ENCODE data around the gene ZNF91. TPM values are rescaled to one million over a fixed set of nuclear protein-coding genes. Genes with fewer than 3 reads are reported as not detected.
"Not testable (repeated sequence)": the region's sequence is repeated elsewhere in the genome, so short reads cannot be mapped to it uniquely, and the experiment has no call there.

The ZNF91 gene
- total and polyA plus RNA-seq, 4 donors = 2.9 to 25.9 (median 14.2) TPM

DNA sequence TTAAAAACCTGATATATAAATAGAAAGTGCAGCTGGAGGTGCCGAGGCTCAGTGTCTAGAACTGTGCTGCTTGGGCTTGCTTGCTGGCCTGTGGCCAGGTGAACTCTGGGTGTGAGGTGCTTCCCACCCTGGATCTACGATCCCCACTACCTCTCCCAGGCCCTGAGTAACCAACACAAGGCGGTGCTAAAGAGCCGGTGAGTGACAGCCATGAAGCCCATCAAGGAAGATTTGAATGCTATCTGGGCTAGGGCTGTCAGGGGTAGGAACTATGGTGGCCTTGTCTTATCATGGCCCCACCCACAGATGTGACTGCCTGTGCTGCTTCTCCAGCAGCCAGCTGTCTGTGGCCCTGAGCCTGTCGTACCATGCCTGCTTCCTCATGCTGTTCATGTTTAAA, 25.6 kb upstream of the ZNF91 start:
- no peaks in the 10 kb centered on the region for H3K27me3 ChIP-seq (ENCODE audit: control insufficient read depth in 4 of 4, insufficient read depth in 4 of 4, low read length in 3 of 4)
- TF ChIP-seq, protein P1, sequence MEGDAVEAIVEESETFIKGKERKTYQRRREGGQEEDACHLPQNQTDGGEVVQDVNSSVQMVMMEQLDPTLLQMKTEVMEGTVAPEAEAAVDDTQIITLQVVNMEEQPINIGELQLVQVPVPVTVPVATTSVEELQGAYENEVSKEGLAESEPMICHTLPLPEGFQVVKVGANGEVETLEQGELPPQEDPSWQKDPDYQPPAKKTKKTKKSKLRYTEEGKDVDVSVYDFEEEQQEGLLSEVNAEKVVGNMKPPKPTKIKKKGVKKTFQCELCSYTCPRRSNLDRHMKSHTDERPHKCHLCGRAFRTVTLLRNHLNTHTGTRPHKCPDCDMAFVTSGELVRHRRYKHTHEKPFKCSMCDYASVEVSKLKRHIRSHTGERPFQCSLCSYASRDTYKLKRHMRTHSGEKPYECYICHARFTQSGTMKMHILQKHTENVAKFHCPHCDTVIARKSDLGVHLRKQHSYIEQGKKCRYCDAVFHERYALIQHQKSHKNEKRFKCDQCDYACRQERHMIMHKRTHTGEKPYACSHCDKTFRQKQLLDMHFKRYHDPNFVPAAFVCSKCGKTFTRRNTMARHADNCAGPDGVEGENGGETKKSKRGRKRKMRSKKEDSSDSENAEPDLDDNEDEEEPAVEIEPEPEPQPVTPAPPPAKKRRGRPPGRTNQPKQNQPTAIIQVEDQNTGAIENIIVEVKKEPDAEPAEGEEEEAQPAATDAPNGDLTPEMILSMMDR (IDR thresholded peaks at IDR 0.05; ENCODE audit: low read depth, low read length, missing input control) = no peak
- TF ChIP-seq, protein P2, sequence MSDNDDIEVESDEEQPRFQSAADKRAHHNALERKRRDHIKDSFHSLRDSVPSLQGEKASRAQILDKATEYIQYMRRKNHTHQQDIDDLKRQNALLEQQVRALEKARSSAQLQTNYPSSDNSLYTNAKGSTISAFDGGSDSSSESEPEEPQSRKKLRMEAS (IDR thresholded peaks at IDR 0.05) = no peak
- TF ChIP-seq NR2F2 (IDR thresholded peaks at IDR 0.05) (no peak), SP1 (IDR thresholded peaks at IDR 0.05) (no peak), FOXA1 (IDR thresholded peaks at IDR 0.05) (no peak), GABPA (IDR thresholded peaks at IDR 0.05 in 1 of 2, conservative IDR thresholded peaks at IDR 0.05 in 1 of 2) (no peak)
- no peak overlapping the region for H3K9ac ChIP-seq (ENCODE audit: low read depth in 1 of 2, low read length in 2 of 2)
- 73% methylated on average over 5 of the region's 5 CpGs for WGBS
- H3K9me3 ChIP-seq (ENCODE audit: control insufficient read depth in 4 of 4, low read length in 3 of 4) = peaks cover 0 to 8% (median 3%) of the 10 kb centered on the region in 4 donors
- H3K27ac ChIP-seq (ENCODE audit: low read depth in 1 of 2, low read length in 2 of 2) = no peak overlapping the region
- no peak for DNase-seq (ENCODE audit: low spot score)
- H3K4me1 ChIP-seq (ENCODE audit: control insufficient read depth in 4 of 4, insufficient read depth in 4 of 4, low read length in 3 of 4) = no peaks in the 10 kb centered on the region
- no peak overlapping the region for H3K4me3 ChIP-seq (ENCODE audit: low read depth in 1 of 3, low read length in 3 of 3)
- H3K36me3 ChIP-seq (ENCODE audit: control insufficient read depth in 4 of 4, insufficient read depth in 3 of 4, low read depth in 1 of 4, low read length in 3 of 4) = no peaks in the 10 kb centered on the region

DNA sequence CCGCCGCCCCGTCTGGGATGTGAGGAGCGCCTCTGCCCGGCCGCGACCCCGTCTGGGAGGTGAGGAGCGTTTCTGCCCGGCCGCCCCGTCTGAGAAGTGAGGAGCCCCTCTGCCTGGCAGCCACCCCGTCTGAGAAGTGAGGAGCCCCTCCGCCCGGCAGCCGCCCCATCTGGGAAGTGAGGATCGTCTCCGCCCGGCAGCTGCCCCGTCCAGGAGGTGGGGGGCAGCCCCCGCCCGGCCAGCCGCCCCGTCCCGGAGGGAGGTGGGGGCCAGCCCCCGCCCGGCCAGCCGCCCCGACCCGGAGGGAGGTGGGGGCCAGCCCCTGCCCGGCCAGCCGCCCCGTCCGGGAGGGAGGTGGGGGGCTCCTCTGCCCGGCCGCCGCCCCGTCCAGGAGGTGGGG, 24.0 kb upstream of the ZNF91 start:
- not testable (repeated sequence) for H3K36me3 ChIP-seq (ENCODE audit: control insufficient read depth in 4 of 4, insufficient read depth in 3 of 4, low read depth in 1 of 4, low read length in 3 of 4); DNase-seq (ENCODE audit: low spot score); H3K9ac ChIP-seq (ENCODE audit: low read depth in 1 of 2, low read length in 2 of 2); H3K4me1 ChIP-seq (ENCODE audit: control insufficient read depth in 4 of 4, insufficient read depth in 4 of 4, low read length in 3 of 4); H3K27ac ChIP-seq (ENCODE audit: low read depth in 1 of 2, low read length in 2 of 2); H3K9me3 ChIP-seq (ENCODE audit: control insufficient read depth in 4 of 4, low read length in 3 of 4); H3K4me3 ChIP-seq (ENCODE audit: low read depth in 1 of 3, low read length in 3 of 3); H3K27me3 ChIP-seq (ENCODE audit: control insufficient read depth in 4 of 4, insufficient read depth in 4 of 4, low read length in 3 of 4)
- 92% methylated on average over 35 of the region's 38 CpGs for WGBS

DNA sequence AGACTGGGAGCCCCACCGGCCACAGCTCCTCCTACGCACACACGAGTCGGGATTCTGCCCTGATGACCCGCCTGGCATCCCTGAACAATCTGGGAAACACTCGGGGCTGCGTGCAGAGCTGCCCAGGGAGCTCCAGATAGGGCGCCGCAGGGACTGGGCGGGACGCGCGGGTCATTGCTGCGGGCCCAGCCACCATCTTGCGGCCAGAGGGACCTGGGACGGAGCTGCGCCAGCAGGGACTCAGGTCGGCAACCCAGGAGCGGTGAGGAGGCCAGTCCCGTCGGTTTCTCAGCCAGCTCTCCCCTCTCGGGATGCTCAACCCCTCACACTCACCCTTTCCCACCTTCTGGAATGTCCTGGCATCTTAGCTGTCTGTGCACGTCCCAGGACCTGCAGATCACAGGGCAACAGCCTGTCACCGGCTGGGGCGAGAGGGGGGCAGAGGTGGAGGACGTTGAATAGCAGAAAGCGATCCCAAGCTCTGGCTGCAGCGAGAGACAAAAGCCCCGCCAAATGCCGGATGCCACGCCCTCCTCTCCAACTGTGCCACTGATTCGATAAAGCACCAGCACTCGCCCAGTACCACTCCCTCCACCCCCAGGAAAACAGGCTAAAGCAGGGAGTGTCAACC, 20.4 kb upstream of the ZNF91 start:
- Histone ChIP-seq H3K9ac (ENCODE audit: low read depth in 1 of 2, low read length in 2 of 2) (no peak overlapping the region), H3K4me3 (ENCODE audit: low read depth in 1 of 3, low read length in 3 of 3) (peak overlapping the region in 2 of 3 donors; percentile 26 to 27), H3K27ac (ENCODE audit: low read depth in 1 of 2, low read length in 2 of 2) (no peak overlapping the region), H3K27me3 (ENCODE audit: control insufficient read depth in 4 of 4, insufficient read depth in 4 of 4, low read length in 3 of 4) (no peaks in the 10 kb centered on the region), H3K36me3 (ENCODE audit: control insufficient read depth in 4 of 4, insufficient read depth in 3 of 4, low read depth in 1 of 4, low read length in 3 of 4) (no peaks in the 10 kb centered on the region), H3K9me3 (ENCODE audit: control insufficient read depth in 4 of 4, low read length in 3 of 4) (peaks cover 0 to 5% (median 3%) of the 10 kb centered on the region in 4 donors), H3K4me1 (ENCODE audit: control insufficient read depth in 4 of 4, insufficient read depth in 4 of 4, low read length in 3 of 4) (no peaks in the 10 kb centered on the region)
- TF ChIP-seq, protein P3, sequence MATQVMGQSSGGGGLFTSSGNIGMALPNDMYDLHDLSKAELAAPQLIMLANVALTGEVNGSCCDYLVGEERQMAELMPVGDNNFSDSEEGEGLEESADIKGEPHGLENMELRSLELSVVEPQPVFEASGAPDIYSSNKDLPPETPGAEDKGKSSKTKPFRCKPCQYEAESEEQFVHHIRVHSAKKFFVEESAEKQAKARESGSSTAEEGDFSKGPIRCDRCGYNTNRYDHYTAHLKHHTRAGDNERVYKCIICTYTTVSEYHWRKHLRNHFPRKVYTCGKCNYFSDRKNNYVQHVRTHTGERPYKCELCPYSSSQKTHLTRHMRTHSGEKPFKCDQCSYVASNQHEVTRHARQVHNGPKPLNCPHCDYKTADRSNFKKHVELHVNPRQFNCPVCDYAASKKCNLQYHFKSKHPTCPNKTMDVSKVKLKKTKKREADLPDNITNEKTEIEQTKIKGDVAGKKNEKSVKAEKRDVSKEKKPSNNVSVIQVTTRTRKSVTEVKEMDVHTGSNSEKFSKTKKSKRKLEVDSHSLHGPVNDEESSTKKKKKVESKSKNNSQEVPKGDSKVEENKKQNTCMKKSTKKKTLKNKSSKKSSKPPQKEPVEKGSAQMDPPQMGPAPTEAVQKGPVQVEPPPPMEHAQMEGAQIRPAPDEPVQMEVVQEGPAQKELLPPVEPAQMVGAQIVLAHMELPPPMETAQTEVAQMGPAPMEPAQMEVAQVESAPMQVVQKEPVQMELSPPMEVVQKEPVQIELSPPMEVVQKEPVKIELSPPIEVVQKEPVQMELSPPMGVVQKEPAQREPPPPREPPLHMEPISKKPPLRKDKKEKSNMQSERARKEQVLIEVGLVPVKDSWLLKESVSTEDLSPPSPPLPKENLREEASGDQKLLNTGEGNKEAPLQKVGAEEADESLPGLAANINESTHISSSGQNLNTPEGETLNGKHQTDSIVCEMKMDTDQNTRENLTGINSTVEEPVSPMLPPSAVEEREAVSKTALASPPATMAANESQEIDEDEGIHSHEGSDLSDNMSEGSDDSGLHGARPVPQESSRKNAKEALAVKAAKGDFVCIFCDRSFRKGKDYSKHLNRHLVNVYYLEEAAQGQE (IDR thresholded peaks at IDR 0.05) = no peak
- TF ChIP-seq NR2F2 (IDR thresholded peaks at IDR 0.05) = no peak
- TF ChIP-seq SP1 (IDR thresholded peaks at IDR 0.05) = no peak
- TF ChIP-seq HNF4A (conservative IDR thresholded peaks at IDR 0.05) = no peak
- TF ChIP-seq, protein P1 (IDR thresholded peaks at IDR 0.05; ENCODE audit: low read depth, low read length, missing input control) = no peak
- TF ChIP-seq, protein P2 (IDR thresholded peaks at IDR 0.05) = no peak
- no peak for TF ChIP-seq FOXA2 (IDR thresholded peaks at IDR 0.05)
- no peak for TF ChIP-seq GABPA (IDR thresholded peaks at IDR 0.05 in 1 of 2, conservative IDR thresholded peaks at IDR 0.05 in 1 of 2)
- TF ChIP-seq HNF4G (IDR thresholded peaks at IDR 0.05) = no peak
- peak; percentile 59 for DNase-seq (ENCODE audit: low spot score)
- 2% methylated on average over 33 of the region's 33 CpGs for WGBS
